Measurements from ENCODE around the gene LENG9. TPM values are rescaled to one million over a fixed set of nuclear protein-coding genes. Genes with fewer than 3 reads are reported as not detected.

The LENG9 gene
- total and polyA plus RNA-seq, 2 of the 13 experiments (the other 11 are each of a cell fraction or from before 2014, with no cell fraction given) = 0.75 to 2.9 TPM

DNA sequence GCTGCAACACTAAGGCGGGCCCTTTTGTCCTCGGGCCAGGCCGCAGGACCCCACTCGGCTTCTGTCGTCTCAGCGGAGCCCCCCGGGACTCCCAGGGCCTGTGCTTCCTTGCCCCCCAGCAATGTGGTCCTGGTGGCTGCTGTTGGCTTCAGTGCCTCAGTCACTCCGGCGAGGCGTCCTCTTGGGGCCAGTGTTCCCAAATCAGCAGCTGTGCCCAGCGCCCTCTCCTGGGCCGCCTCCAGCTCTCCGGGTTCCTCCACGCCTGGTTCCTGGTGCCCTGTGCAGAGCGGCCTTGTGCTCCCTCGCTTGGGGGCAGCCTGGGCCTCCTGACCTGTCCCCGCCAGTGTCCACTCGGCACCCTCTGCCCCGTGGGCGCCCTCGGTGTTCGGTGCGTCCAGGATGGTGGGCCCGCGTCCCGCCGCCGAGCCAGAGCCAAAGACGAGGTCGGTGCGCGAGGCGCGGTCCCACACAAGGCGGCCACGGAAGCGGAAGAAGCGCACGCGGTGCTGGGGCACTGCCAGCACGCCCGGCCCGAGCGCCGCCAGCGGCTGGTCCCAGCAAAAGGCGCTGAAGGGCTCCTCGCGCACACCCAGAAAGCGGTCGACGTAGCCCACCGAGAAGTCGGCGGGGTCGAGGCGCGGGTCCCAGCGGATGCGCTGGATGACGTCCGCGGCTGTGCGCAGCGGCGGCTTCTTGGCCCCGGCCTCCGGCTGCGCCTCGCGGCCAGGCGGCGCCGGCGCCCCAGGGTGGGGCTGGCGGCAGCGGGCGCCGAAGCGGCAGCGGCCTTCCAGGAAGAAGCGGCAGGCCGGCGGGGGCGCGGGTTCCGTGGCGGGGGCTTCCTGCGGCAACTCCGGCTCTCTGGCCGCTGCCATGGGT, 685 bp downstream of the LENG9 start (continued):
- TF ChIP-seq ZNF12 (CRISPR knock-in tag; IDR thresholded peaks at IDR 0.05) = peak; percentile 52; the same call in 1 of the 2 replicates
- TF ChIP-seq ZFP82 (CRISPR knock-in tag; IDR thresholded peaks at IDR 0.05; ENCODE audit: borderline replicate concordance) = peak; percentile 94; the same call in 1 of the 2 replicates
- no peak for TF ChIP-seq ZNF713 (CRISPR knock-in tag; IDR thresholded peaks at IDR 0.05)
- TF ChIP-seq MED13 (CRISPR knock-in tag; IDR thresholded peaks at IDR 0.05) = 0 out of 2 replicates have a peak, but pooled peaks have one; percentile 52
- TF ChIP-seq PAX8 (CRISPR knock-in tag; IDR thresholded peaks at IDR 0.05; ENCODE audit: borderline replicate concordance) = peak; percentile 30; the same call in 1 of the 2 replicates
- TF ChIP-seq, protein P1, sequence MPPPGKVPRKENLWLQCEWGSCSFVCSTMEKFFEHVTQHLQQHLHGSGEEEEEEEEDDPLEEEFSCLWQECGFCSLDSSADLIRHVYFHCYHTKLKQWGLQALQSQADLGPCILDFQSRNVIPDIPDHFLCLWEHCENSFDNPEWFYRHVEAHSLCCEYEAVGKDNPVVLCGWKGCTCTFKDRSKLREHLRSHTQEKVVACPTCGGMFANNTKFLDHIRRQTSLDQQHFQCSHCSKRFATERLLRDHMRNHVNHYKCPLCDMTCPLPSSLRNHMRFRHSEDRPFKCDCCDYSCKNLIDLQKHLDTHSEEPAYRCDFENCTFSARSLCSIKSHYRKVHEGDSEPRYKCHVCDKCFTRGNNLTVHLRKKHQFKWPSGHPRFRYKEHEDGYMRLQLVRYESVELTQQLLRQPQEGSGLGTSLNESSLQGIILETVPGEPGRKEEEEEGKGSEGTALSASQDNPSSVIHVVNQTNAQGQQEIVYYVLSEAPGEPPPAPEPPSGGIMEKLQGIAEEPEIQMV (CRISPR knock-in tag; IDR thresholded peaks at IDR 0.05; ENCODE audit: low read depth) = peak; percentile 47; the same call in 1 of the 2 replicates
- TF ChIP-seq PAF1 (CRISPR knock-in tag; IDR thresholded peaks at IDR 0.05) = peak; percentile 91; the same call in 1 of the 2 replicates
- TF ChIP-seq, protein P2, sequence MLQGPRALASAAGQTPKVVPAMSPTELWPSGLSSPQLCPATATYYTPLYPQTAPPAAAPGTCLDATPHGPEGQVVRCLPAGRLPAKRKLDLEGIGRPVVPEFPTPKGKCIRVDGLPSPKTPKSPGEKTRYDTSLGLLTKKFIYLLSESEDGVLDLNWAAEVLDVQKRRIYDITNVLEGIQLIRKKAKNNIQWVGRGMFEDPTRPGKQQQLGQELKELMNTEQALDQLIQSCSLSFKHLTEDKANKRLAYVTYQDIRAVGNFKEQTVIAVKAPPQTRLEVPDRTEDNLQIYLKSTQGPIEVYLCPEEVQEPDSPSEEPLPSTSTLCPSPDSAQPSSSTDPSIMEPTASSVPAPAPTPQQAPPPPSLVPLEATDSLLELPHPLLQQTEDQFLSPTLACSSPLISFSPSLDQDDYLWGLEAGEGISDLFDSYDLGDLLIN (CRISPR knock-in tag; IDR thresholded peaks at IDR 0.05; ENCODE audit: borderline replicate concordance) = no peak
- no peak for TF ChIP-seq RORA (CRISPR knock-in tag; IDR thresholded peaks at IDR 0.05)
- peak; percentile 74 for TF ChIP-seq TBX2 (CRISPR knock-in tag; IDR thresholded peaks at IDR 0.05; ENCODE audit: borderline replicate concordance)
- TF ChIP-seq ZFY (CRISPR knock-in tag; IDR thresholded peaks at IDR 0.05) = peak; percentile 79
- TF ChIP-seq SIN3B (IDR thresholded peaks at IDR 0.05; ENCODE audit: low read length) = no peak
- no peak for TF ChIP-seq BHLHE40 (IDR thresholded peaks at IDR 0.05; ENCODE audit: low read length)
- TF ChIP-seq, protein P3, sequence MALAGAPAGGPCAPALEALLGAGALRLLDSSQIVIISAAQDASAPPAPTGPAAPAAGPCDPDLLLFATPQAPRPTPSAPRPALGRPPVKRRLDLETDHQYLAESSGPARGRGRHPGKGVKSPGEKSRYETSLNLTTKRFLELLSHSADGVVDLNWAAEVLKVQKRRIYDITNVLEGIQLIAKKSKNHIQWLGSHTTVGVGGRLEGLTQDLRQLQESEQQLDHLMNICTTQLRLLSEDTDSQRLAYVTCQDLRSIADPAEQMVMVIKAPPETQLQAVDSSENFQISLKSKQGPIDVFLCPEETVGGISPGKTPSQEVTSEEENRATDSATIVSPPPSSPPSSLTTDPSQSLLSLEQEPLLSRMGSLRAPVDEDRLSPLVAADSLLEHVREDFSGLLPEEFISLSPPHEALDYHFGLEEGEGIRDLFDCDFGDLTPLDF (CRISPR knock-in tag; IDR thresholded peaks at IDR 0.05) = peak; percentile 49; the same call in 1 of the 2 replicates
- TF ChIP-seq, protein P4, sequence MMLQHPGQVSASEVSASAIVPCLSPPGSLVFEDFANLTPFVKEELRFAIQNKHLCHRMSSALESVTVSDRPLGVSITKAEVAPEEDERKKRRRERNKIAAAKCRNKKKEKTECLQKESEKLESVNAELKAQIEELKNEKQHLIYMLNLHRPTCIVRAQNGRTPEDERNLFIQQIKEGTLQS (CRISPR knock-in tag; IDR thresholded peaks at IDR 0.05) = peak; percentile 57
- TF ChIP-seq JDP2 (CRISPR knock-in tag; IDR thresholded peaks at IDR 0.05; ENCODE audit: borderline replicate concordance) = no peak
- TF ChIP-seq ZNF124 (CRISPR knock-in tag; IDR thresholded peaks at IDR 0.05) = no peak; the same call in 1 of the 2 replicates
- TF ChIP-seq REPIN1 (CRISPR knock-in tag; IDR thresholded peaks at IDR 0.05; ENCODE audit: borderline replicate concordance, low read depth) = peak; percentile 20; the same call in 1 of the 2 replicates
- TF ChIP-seq ZMYM3 (CRISPR knock-in tag; IDR thresholded peaks at IDR 0.05) = no peak
- no peak for TF ChIP-seq ZNF329 (CRISPR knock-in tag; IDR thresholded peaks at IDR 0.05; ENCODE audit: low read depth)
- peak; percentile 22 for TF ChIP-seq TAF15 (IDR thresholded peaks at IDR 0.05; ENCODE audit: low read depth, low read length, poor library complexity, severe bottlenecking)
- no peak for TF ChIP-seq PHB2 (IDR thresholded peaks at IDR 0.05; ENCODE audit: partially characterized antibody)
- TF ChIP-seq DR1 (CRISPR knock-in tag; IDR thresholded peaks at IDR 0.05) = peak; percentile 33; the same call in 1 of the 2 replicates
- no peak for TF ChIP-seq MEIS1 (CRISPR knock-in tag; IDR thresholded peaks at IDR 0.05; ENCODE audit: borderline replicate concordance)
- TF ChIP-seq ZNF720 (CRISPR knock-in tag; IDR thresholded peaks at IDR 0.05) = no peak
- no peak for TF ChIP-seq MZF1 (CRISPR knock-in tag; IDR thresholded peaks at IDR 0.05; ENCODE audit: borderline replicate concordance)
- peak; percentile 61 for TF ChIP-seq XRCC5 (optimal IDR thresholded peaks at IDR 0.05; ENCODE audit: low read length)

All from HepG2 (cell line).